T1000 (cell line): Measurements from ENCODE around the gene RERG.
"Not testable (repeated sequence)": the region's sequence is repeated elsewhere in the genome, so short reads cannot be mapped to it uniquely, and the experiment has no call there.

ENCODE experiments used
- DNase-seq: peaks from one replicate; lab custom pipeline; 2025; ENCODE audit warnings: mixed read lengths; lab: John Stamatoyannopoulos, UW

The RERG gene

DNA sequence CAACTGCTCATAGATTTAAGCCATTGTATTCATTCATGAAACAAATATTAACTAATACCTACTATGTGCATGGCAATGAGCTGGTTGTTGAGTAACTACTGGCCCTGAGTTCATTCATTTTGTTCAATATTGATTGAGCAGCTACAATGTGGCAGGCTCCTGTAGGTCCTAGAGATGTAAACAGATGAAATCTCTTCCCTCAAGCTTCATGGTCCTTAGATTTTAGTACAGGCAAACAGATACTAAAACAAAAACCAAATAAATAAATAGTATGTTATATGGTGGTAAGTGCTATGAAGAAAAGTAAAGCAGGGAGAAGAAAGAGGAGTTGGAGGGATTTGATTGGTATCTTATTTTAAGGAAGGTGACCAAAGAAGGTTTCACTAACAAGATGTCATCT is 77.8 kb downstream of the RERG start:
- no peak for DNase-seq

DNA sequence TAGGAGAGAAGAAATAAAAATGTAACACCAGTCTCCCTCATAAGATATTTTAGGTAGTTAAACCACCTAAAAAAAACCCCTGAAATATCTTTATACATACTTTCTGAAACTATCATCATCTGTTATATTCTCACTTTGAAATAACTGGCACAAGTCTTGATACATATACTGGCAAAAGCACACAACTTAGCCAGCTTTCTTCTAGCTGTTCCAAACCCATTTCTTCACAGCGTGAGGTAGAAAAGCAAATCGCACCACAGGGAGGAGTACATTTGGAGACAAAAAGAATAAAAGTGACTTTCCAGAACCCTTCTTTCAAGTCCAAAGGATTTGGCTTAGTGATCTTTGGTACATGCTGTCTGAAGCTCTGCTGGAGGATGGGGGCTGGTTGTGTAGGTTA is 78.5 kb downstream of the RERG start:
- no peak for DNase-seq

DNA sequence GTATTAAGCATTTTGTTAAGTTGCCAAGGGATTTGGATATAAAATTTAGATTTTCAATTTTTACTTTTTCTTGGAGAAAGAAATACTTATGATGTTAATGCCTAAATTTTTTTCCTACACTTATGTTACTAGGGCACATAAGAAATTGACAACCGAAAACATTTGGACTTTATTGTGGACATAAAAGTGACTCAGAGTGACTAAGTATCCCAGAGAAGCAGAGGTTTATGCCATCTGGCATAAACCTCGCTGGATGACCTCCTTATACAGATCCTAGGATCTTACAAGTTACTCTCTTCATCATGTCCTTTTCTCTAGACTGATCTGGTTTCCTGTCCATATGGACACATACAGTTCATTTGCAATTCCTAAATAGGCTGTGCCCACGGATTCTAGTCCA is 89.8 kb downstream of the RERG start:
- no peak for DNase-seq

DNA sequence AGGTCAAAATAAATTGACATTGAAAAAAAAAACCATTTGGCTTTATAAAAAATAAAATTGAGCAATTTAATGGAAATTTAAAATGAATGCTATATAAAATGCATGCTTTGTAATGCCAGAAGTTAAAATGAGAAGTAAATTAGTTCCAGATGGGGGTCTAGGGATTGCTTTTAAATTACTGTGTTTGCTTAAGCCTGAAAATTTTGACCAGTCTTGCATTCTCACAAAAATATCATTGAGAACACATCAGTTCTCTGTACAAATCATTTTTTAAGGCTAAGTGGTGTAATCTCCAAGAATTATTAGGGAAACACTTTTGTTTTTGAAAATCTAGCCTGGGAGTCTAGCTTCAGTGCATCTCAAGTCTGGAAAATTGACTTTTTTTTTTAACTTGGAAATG is 90.7 kb downstream of the RERG start:
- DNase-seq: no peak

DNA sequence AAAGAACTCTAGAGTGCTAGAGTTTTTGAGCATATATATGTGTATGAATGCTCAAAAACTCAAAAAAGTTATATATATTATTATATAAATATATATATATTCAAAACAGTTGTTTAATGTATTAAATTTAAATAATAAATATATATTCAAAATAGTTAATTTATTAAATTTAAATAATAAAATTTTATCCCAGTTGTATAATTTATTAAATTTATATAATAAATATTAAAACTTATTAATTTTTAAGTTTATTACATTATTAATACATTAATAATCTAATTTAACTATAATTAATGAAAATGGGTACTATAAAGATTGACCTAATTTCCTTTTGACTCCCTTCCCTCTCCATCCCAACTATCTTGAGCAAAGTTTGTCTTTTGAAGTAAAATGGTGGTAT is 97.8 kb downstream of the RERG start:
- DNase-seq: no peak

DNA sequence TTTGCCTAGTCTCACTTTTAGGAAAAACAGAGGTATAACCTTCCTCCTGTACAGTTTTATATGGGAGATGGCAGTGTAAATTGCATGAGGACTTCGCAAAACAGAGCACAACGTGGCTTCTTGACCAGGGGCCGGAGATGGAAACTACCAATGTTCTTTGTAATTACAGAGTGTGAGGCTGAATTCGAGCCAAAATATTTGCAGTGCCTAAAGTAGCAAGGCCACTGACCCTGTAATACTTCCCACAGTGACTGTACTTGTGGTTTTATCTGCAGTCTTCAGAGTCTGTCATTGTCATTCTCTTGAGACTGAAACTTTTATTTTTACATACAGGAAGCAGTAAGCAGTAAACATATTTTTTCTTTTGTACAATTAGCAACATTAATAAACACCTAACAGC is 98.9 kb downstream of the RERG start:
- no peak for DNase-seq

DNA sequence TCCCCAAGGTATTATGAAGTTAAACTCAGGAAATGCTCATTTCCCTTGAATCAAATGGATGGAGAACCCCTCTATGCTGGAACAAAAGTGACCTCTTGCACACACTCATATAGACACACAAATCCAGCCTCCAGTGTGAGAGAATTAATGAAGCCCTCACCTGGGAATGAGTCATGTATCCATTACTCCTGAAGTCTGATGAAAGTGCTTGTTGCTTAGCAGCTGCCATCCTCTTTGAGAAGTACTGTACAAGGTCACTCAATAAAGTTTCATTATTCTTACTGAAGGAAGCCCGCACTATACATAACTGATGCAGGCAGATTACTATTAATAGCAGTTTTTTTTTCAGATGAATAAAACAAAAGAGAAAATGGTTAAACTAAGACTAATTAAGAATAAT is 102.3 kb downstream of the RERG start:
- DNase-seq: no peak

DNA sequence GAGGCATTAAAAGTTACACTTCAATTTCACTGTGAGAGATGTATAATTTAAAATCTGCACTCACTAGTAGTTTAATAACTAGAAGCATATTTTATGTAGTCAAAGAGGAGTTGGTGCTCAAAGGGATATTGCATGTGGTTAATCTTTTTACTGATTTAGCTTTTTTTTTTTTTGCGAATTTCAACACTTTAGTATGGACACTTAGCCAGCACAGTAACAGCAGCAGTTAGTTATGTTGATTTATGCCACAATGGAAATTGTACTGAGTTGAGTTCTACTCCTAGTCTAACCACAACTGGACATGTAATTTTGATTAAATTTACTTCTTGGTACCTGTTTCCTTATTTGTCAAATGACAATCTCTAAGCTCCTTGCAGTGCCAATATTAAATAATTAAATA is 104.2 kb downstream of the RERG start:
- DNase-seq: no peak

- DNase-seq: no peak
Observed at GRCh38 chr12:15116086-15116485, 105.1 kb downstream of the RERG start.

- DNase-seq: no peak
Observed at GRCh38 chr12:15115434-15115833, 105.8 kb downstream of the RERG start.

DNA sequence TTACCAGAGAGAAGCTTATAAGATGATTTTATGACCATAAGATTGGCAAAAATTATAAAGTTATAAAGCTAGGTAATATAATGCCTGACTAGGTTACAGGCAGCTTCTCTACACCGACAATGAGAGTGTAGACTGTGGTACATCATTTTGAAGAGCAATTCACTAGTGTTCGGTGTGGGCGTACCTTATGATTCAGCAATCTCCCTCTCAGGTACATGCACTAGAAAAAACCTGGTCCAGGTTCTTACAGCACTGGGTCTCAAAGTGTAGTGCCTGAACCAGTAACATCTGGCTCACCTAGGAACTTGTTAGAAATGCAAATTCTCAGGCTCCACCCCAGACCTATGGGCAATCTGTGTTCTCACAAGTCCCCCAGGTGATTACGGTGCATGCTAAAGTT is 106.7 kb downstream of the RERG start:
- DNase-seq: no peak

DNA sequence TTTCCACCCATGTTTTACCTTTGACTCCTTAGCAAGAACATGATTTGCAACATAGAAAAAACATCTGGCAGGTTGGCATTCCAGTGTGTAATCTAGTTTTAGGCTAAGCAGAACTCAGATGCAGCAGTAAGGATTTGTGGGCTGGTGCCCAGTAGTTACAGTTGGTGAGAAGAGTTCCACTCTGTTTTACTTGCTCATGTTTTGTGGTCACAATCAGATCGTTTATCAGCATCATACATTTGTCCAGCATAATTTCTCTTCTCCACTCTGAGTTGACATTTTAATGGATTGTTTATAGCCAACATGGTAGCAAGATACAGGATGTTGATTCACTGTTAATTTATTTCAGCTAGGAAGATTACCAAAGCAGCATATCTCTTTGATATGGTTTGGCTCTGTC is 128.4 kb downstream of the RERG start:
- no peak for DNase-seq

DNA sequence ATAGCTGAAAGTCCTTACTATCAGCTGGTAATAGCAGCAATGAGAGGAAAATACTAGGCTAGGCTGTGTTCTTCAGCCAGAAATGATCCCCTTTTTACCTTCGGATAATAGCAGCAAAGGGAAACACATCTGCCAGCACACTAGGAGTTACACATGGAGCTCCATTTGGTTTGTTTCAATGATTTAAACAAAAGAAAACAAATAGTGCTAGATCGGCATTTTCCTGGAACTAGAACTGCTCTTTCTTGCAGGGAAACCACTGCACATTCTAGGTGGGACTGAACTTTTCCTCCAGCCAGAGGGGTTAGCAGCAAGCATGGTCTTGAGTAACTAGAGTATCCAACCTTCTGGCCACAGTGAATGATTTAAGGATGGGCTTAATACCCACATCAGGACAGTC is 130.8 kb downstream of the RERG start:
- no peak for DNase-seq

GRCh38 chr12:15088105-15088504 is 133.1 kb downstream of the RERG start:
- no peak for DNase-seq

DNA sequence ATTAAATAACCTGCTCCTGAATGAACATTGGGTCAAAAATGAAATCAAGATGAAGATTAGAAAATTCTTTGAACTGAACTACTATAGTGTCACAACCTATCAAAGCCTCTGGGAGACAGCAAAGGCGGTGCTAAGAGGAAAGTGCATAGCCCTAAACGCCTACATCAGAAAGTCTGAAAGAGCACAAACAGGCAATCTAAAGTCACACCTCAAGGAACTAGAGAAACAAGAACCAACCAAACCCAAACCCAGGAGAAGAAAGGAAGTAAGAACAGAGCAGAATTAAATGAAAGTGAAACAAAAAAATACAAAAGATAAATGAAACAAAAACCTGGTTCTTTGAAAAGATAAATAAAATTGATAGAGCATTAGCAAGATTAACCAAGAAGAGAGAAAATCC is 143.5 kb downstream of the RERG start:
- not testable (repeated sequence) for DNase-seq

GRCh38 chr12:15074351-15074750 is 146.9 kb downstream of the RERG start:
- no peak for DNase-seq

DNA sequence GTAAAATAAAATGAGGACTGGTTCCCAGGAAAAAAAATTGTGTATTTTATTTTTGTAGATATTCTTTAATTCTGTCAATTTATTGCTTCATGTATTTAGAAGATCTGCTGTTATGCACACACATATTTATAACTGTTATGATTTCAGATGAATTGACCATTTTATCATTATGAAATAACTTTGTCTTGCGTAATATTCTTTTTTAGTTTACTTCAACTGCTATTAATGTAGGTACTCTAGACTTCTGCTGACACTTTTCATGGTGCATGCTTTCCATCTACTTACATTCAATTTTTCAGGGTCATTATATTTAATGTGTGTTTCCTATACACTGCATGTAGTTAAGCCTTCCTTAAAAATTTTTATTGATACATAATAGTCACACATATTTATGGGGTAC is 162.1 kb downstream of the RERG start:
- DNase-seq: no peak
